Lower lobe of right lung (tissue), 2 donors: ENCODE data around the gene ZCCHC14. TPM values are rescaled to one million over a fixed set of nuclear protein-coding genes. Genes with fewer than 3 reads are reported as not detected.

Source experiments
- ATAC-seq, 2 donors: fragments of 200-7000 bp; cut with Tn5 transposase; one replicate each; pipeline ENCODE4 v1.9.1; 2020 to 2022; ENCODE audit warnings: mild to moderate bottlenecking in 2 of 2, moderate library complexity in 2 of 2
- DNase-seq: peaks from one replicate; pipeline ENCODE4 v3.0.0-alpha.2; 2020
- H3K27ac ChIP-seq: fragments of 200-600 bp; one replicate; pipeline ENCODE4 v1.8.0; 2022
- H3K27me3 ChIP-seq: fragments of 200-600 bp; one replicate; pipeline ENCODE4 v1.8.0; 2022; ENCODE audit warnings: low read depth
- H3K36me3 ChIP-seq: fragments of 200-600 bp; one replicate; pipeline ENCODE4 v1.8.0; 2022; ENCODE audit warnings: mild to moderate bottlenecking
- H3K4me1 ChIP-seq: fragments of 200-600 bp; one replicate; pipeline ENCODE4 v1.8.0; 2022
- H3K4me3 ChIP-seq: fragments of 200-600 bp; one replicate; pipeline ENCODE4 v1.8.0; 2022; ENCODE audit warnings: mild to moderate bottlenecking
- H3K9me3 ChIP-seq: fragments of 200-600 bp; one replicate; pipeline ENCODE4 v1.8.0; 2022
- CTCF ChIP-seq: fragments of 200-600 bp; IDR thresholded peaks from one replicate; pipeline ENCODE4 v1.8.0; 2022; ENCODE audit warnings: antibody characterized with exemption, mild to moderate bottlenecking
- intact Hi-C: fragments of 100-400 bp; cut with DNase I; formaldehyde crosslinking; loops from one replicate; pipeline ENCODE4 v1.11.0; 2022
- total RNA-seq: library from RNA; stranded (reverse); fragmentation: NEBNext Ultra II Directional; extraction: Animal tissue kit (Norgen Biotek cat#: 25700); gene quantifications from one replicate; pipeline ENCODE4 v1.2.1, GENCODE V29; 2021
- donor health status: DM: no; HTN: yes; CAD: no; lungs with severe emphysema.

ZCCHC14 gene
- total RNA-seq, 1 donor from 2014 or later: 23.9 TPM

- peak; percentile 75 for DNase-seq
- intact Hi-C loops: no loop called here
- Histone ChIP-seq H3K27ac (peak overlapping the region; percentile 88), H3K4me1 (peaks cover 71% of the 10 kb centered on the region), H3K36me3 (peaks cover 4% of the 10 kb centered on the region), H3K4me3 (peak overlapping the region; percentile 28), H3K27me3 (no peaks in the 10 kb centered on the region), H3K9me3 (no peaks in the 10 kb centered on the region)
- TF ChIP-seq CTCF: no peak
- peak; percentile 86 to 88 for ATAC-seq
These were observed 28.0 kb downstream of the ZCCHC14 start for GRCh38 chr16:87464691-87465300.

GRCh38 chr16:87463722-87464690, 28.8 kb downstream of the ZCCHC14 start:
- peaks cover 12% of the 10 kb centered on the region for H3K36me3 ChIP-seq
- no peaks in the 10 kb centered on the region for H3K9me3 ChIP-seq
- peak overlapping the region; percentile 28 for H3K4me3 ChIP-seq
- intact Hi-C loops: no loop called here
- peak overlapping the region; percentile 88 for H3K27ac ChIP-seq
- peaks cover 68% of the 10 kb centered on the region for H3K4me1 ChIP-seq
- no peak for TF ChIP-seq CTCF
- no peak for DNase-seq
- no peaks in the 10 kb centered on the region for H3K27me3 ChIP-seq
- peak; percentile 55 to 56 for ATAC-seq

GRCh38 chr16:87461466-87461991, 31.3 kb downstream of the ZCCHC14 start:
- no peaks in the 10 kb centered on the region for H3K9me3 ChIP-seq
- peak overlapping the region; percentile 17 for H3K4me3 ChIP-seq
- TF ChIP-seq CTCF: peak; percentile 42
- peak; percentile 94 for DNase-seq
- peaks cover 33% of the 10 kb centered on the region for H3K36me3 ChIP-seq
- intact Hi-C loops: no loop called here
- peaks cover 73% of the 10 kb centered on the region for H3K4me1 ChIP-seq
- ATAC-seq: peak; percentile 89 to 90
- peak overlapping the region; percentile 63 for H3K27ac ChIP-seq
- no peaks in the 10 kb centered on the region for H3K27me3 ChIP-seq

DNA sequence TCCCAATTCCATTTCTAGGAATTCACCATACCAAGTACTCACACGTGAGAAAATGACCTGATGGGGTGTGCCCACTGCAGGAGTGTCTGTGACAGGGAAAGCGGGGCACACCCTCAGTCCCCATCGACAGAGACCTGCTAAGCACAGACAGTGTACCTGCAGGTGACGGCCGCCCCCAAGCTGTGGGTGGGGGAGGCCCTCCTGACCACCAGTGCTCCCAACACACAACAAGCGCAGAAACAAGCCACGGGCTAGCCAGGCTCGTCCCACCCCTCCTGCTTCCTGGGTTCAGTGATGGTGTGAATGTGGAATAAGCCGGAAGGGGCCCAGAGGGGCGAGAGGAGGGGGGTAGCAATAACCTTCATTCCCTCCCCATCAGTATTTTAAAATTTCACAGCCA, 31.9 kb downstream of the ZCCHC14 start:
- intact Hi-C loops: no loop called here
- H3K27ac ChIP-seq: peak overlapping the region; percentile 63
- H3K4me3 ChIP-seq: no peak overlapping the region
- no peaks in the 10 kb centered on the region for H3K27me3 ChIP-seq
- no peak for DNase-seq
- no peak for ATAC-seq
- H3K9me3 ChIP-seq: no peaks in the 10 kb centered on the region
- no peak for TF ChIP-seq CTCF
- peaks cover 67% of the 10 kb centered on the region for H3K4me1 ChIP-seq
- peaks cover 35% of the 10 kb centered on the region for H3K36me3 ChIP-seq

DNA sequence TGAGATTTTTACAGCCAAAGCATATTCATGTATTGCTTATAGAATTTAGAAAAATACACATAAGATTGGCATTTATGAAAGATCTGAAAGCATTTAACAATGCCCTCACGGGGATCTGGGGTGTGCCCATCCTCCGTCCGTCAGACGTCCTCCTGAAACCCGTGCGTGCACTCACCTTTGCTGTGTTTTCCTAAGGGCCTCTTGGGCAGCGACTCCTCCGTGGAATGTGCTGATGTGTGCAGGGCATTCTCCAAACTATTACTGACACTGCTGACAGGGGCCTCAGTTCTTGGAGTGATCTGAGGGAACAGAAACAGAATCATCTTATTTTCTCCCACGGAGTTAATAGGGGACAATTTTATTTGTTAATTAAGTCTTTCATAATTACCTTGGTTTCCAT, 33.0 kb downstream of the ZCCHC14 start:
- Histone ChIP-seq H3K4me1 (peaks cover 56% of the 10 kb centered on the region), H3K9me3 (no peaks in the 10 kb centered on the region), H3K27me3 (no peaks in the 10 kb centered on the region), H3K4me3 (no peak overlapping the region), H3K27ac (peak overlapping the region; percentile 4), H3K36me3 (peaks cover 46% of the 10 kb centered on the region)
- DNase-seq: no peak
- no peak for TF ChIP-seq CTCF
- intact Hi-C loops: no loop called here
- ATAC-seq: no peak
